Activated naive CD4-positive, alpha-beta T cell treated with anti-CD3 and anti-CD28 coated beads, Interleukin-2, amount 10 ng/mL, durations not matched to agents 7 days and 5 days (primary cell): Measurements from ENCODE around the gene OR5K1.

Source experiments
- CTCF ChIA-PET: fragments of 350-600 bp; sonication (Branson Sonifier 250); formaldehyde crosslinking; loops from one replicate; lab custom pipeline; 2021; ENCODE audit warnings: antibody characterized with exemption; lab: Charles Lee
- DNase-seq: peaks from one replicate; pipeline ENCODE4 v3.0.0-alpha.2; 2020
- H3K27ac Mint-ChIP-seq: one replicate; pipeline ENCODE4 v1.8.0; 2021; ENCODE audit warnings: mild to moderate bottlenecking, moderate library complexity, mixed read lengths
- H3K27me3 Mint-ChIP-seq: one replicate; pipeline ENCODE4 v1.8.0; 2021; ENCODE audit warnings: mild to moderate bottlenecking, mixed read lengths
- H3K36me3 Mint-ChIP-seq: one replicate; pipeline ENCODE4 v1.8.0; 2021; ENCODE audit warnings: mixed read lengths
- H3K4me1 Mint-ChIP-seq: one replicate; pipeline ENCODE4 v1.8.0; 2021; ENCODE audit warnings: mixed read lengths
- H3K4me3 Mint-ChIP-seq: one replicate; pipeline ENCODE4 v1.8.0; 2021; ENCODE audit warnings: mild to moderate bottlenecking, moderate library complexity, mixed read lengths
- H3K9me3 Mint-ChIP-seq: one replicate; pipeline ENCODE4 v1.8.0; 2021; ENCODE audit warnings: mixed read lengths

Gene OR5K1

GRCh38 chr3:98462901-98463300 lies at the start of gene OR5K1:
Gene OR5K1, plus strand, starts transcription at chr3:98463201. Its CDS starts 6,376 bp downstream, at chr3:98469577.
- H3K9me3 Mint-ChIP-seq = peaks cover 2% of the 10 kb centered on the region
- DNase-seq = no peak
- H3K27me3 Mint-ChIP-seq = peaks cover 21% of the 10 kb centered on the region
- CTCF ChIA-PET = no interaction called here
- H3K4me1 Mint-ChIP-seq = no peaks in the 10 kb centered on the region
- peaks cover 2% of the 10 kb centered on the region for H3K36me3 Mint-ChIP-seq
- no peak within 1 kb of the TSS for H3K4me3 Mint-ChIP-seq
- no peak within 1 kb of the TSS for H3K27ac Mint-ChIP-seq

GRCh38 chr3:98432575-98432974 lies 30.4 kb upstream of the OR5K1 start:
- Mint-ChIP-seq H3K4me1 (no peaks in the 10 kb centered on the region), H3K27ac (no peak overlapping the region), H3K9me3 (peaks cover 23% of the 10 kb centered on the region), H3K36me3 (peaks cover 3% of the 10 kb centered on the region), H3K4me3 (no peak overlapping the region), H3K27me3 (peaks cover 16% of the 10 kb centered on the region)
- CTCF ChIA-PET = interaction anchor here (0.6 kb wide), 1 partner anchor 103 kb away, joined by 3 read pairs; no protein-coding TSS in a partner anchor
- DNase-seq = no peak

- no peak overlapping the region for H3K27ac Mint-ChIP-seq
- no peaks in the 10 kb centered on the region for H3K4me1 Mint-ChIP-seq
- H3K4me3 Mint-ChIP-seq = no peak overlapping the region
- H3K9me3 Mint-ChIP-seq = peaks cover 20% of the 10 kb centered on the region
- DNase-seq = no peak
- H3K36me3 Mint-ChIP-seq = peaks cover 3% of the 10 kb centered on the region
- CTCF ChIA-PET = no interaction called here
- H3K27me3 Mint-ChIP-seq = peaks cover 22% of the 10 kb centered on the region
These were observed 29.2 kb upstream of the OR5K1 start for GRCh38 chr3:98433764-98434163.

- no peak for DNase-seq
- H3K4me3 Mint-ChIP-seq = no peak overlapping the region
- no peak overlapping the region for H3K27ac Mint-ChIP-seq
- H3K9me3 Mint-ChIP-seq = peaks cover 14% of the 10 kb centered on the region
- CTCF ChIA-PET = no interaction called here
- no peaks in the 10 kb centered on the region for H3K4me1 Mint-ChIP-seq
- H3K27me3 Mint-ChIP-seq = peaks cover 22% of the 10 kb centered on the region
- H3K36me3 Mint-ChIP-seq = peaks cover 3% of the 10 kb centered on the region
These were observed 28.6 kb upstream of the OR5K1 start for GRCh38 chr3:98434412-98434811.

- CTCF ChIA-PET = no interaction called here
- Mint-ChIP-seq H3K4me1 (no peaks in the 10 kb centered on the region), H3K27me3 (peaks cover 25% of the 10 kb centered on the region), H3K36me3 (no peaks in the 10 kb centered on the region), H3K27ac (no peak overlapping the region), H3K9me3 (no peaks in the 10 kb centered on the region), H3K4me3 (no peak overlapping the region)
- no peak for DNase-seq
These were observed 22.7 kb upstream of the OR5K1 start for GRCh38 chr3:98440283-98440682.

GRCh38 chr3:98445949-98446406 lies 17.0 kb upstream of the OR5K1 start:
- no peak for DNase-seq
- peaks cover 15% of the 10 kb centered on the region for H3K27me3 Mint-ChIP-seq
- CTCF ChIA-PET = no interaction called here
- no peak overlapping the region for H3K27ac Mint-ChIP-seq
- no peak overlapping the region for H3K4me3 Mint-ChIP-seq
- no peaks in the 10 kb centered on the region for H3K36me3 Mint-ChIP-seq
- peaks cover 3% of the 10 kb centered on the region for H3K9me3 Mint-ChIP-seq
- peaks cover 10% of the 10 kb centered on the region for H3K4me1 Mint-ChIP-seq

- CTCF ChIA-PET = no interaction called here
- Mint-ChIP-seq H3K27me3 (peaks cover 12% of the 10 kb centered on the region), H3K4me3 (no peak overlapping the region), H3K4me1 (peaks cover 10% of the 10 kb centered on the region), H3K9me3 (peaks cover 3% of the 10 kb centered on the region), H3K36me3 (no peaks in the 10 kb centered on the region), H3K27ac (no peak overlapping the region)
- DNase-seq = no peak
These were observed 13.3 kb upstream of the OR5K1 start for GRCh38 chr3:98449606-98450193.

GRCh38 chr3:98450372-98450771 lies 12.6 kb upstream of the OR5K1 start:
- Mint-ChIP-seq H3K4me1 (peaks cover 10% of the 10 kb centered on the region), H3K27ac (no peak overlapping the region), H3K4me3 (no peak overlapping the region), H3K36me3 (no peaks in the 10 kb centered on the region), H3K27me3 (peaks cover 16% of the 10 kb centered on the region), H3K9me3 (peaks cover 3% of the 10 kb centered on the region)
- DNase-seq = no peak
- CTCF ChIA-PET = no interaction called here

- DNase-seq = no peak
- CTCF ChIA-PET = interaction anchor here (0.5 kb wide), 1 partner anchor 865 kb away, joined by 3 read pairs; no protein-coding TSS in a partner anchor
- Mint-ChIP-seq H3K36me3 (no peaks in the 10 kb centered on the region), H3K27me3 (peaks cover 11% of the 10 kb centered on the region), H3K4me1 (peaks cover 7% of the 10 kb centered on the region), H3K9me3 (peaks cover 7% of the 10 kb centered on the region), H3K4me3 (no peak overlapping the region), H3K27ac (no peak overlapping the region)
These were observed 9.2 kb upstream of the OR5K1 start for GRCh38 chr3:98453827-98454226.

GRCh38 chr3:98454929-98455328 lies 8.1 kb upstream of the OR5K1 start:
- Mint-ChIP-seq H3K27ac (no peak overlapping the region), H3K4me3 (no peak overlapping the region), H3K27me3 (peaks cover 18% of the 10 kb centered on the region), H3K4me1 (peaks cover 2% of the 10 kb centered on the region), H3K36me3 (peaks cover 2% of the 10 kb centered on the region), H3K9me3 (peaks cover 4% of the 10 kb centered on the region)
- no peak for DNase-seq
- CTCF ChIA-PET = no interaction called here

GRCh38 chr3:98457543-98457942 lies 5.5 kb upstream of the OR5K1 start:
- Mint-ChIP-seq H3K27me3 (peaks cover 29% of the 10 kb centered on the region), H3K27ac (no peak overlapping the region), H3K4me3 (no peak overlapping the region), H3K4me1 (no peaks in the 10 kb centered on the region), H3K36me3 (peaks cover 2% of the 10 kb centered on the region), H3K9me3 (peaks cover 4% of the 10 kb centered on the region)
- no peak for DNase-seq
- CTCF ChIA-PET = no interaction called here

- Mint-ChIP-seq H3K27ac (no peak overlapping the region), H3K4me1 (no peaks in the 10 kb centered on the region), H3K4me3 (no peak overlapping the region), H3K9me3 (peaks cover 4% of the 10 kb centered on the region), H3K36me3 (peaks cover 2% of the 10 kb centered on the region), H3K27me3 (peaks cover 21% of the 10 kb centered on the region)
- CTCF ChIA-PET = no interaction called here
- no peak for DNase-seq
These were observed 2.8 kb upstream of the OR5K1 start for GRCh38 chr3:98460220-98460619.

- Mint-ChIP-seq H3K36me3 (peaks cover 8% of the 10 kb centered on the region), H3K4me3 (no peak overlapping the region)
These were observed 19.9 kb downstream of the OR5K1 start for GRCh38 chr3:98482717-98483482.

GRCh38 chr3:98483626-98484025 lies 20.6 kb downstream of the OR5K1 start:
- CTCF ChIA-PET = no interaction called here
- Mint-ChIP-seq H3K4me1 (no peaks in the 10 kb centered on the region), H3K9me3 (peaks cover 39% of the 10 kb centered on the region)

More at GRCh38 chr3:98482717-98483482, 19.9 kb downstream of the OR5K1 start:
- peaks cover 28% of the 10 kb centered on the region for H3K27me3 Mint-ChIP-seq
- no peak for DNase-seq
- CTCF ChIA-PET = interaction anchor here (0.6 to 0.7 kb wide), 2 partner anchors 64 to 91 kb away, joined by 3 read pairs; no protein-coding TSS in a partner anchor
- no peaks in the 10 kb centered on the region for H3K4me1 Mint-ChIP-seq
- peaks cover 34% of the 10 kb centered on the region for H3K9me3 Mint-ChIP-seq
- no peak overlapping the region for H3K27ac Mint-ChIP-seq

GRCh38 chr3:98497381-98497780 lies 34.4 kb downstream of the OR5K1 start, which contains the start of gene OR5K2:
Gene OR5K2, plus strand, starts transcription at chr3:98497681. Its CDS starts 0 bp downstream, at chr3:98497681.
- Mint-ChIP-seq H3K4me3 (no peak within 1 kb of the TSS), H3K36me3 (peaks cover 11% of the 10 kb centered on the region), H3K4me1 (no peaks in the 10 kb centered on the region), H3K27ac (no peak within 1 kb of the TSS), H3K27me3 (peaks cover 4% of the 10 kb centered on the region), H3K9me3 (no peaks in the 10 kb centered on the region)
- CTCF ChIA-PET = no interaction called here
- DNase-seq = no peak

More at GRCh38 chr3:98483626-98484025, 20.6 kb downstream of the OR5K1 start:
- no peak overlapping the region for H3K27ac Mint-ChIP-seq
- peaks cover 10% of the 10 kb centered on the region for H3K36me3 Mint-ChIP-seq
- H3K4me3 Mint-ChIP-seq = no peak overlapping the region
- no peak for DNase-seq
- H3K27me3 Mint-ChIP-seq = peaks cover 28% of the 10 kb centered on the region
